Measurements from ENCODE around the gene ABLIM2.

The ABLIM2 gene

GRCh38 chr4:8135666-8136065, 22.9 kb downstream of the ABLIM2 start:
- no peak for DNase-seq

GRCh38 chr4:8133897-8134563, 24.6 kb downstream of the ABLIM2 start:
- DNase-seq, result no peak

DNA sequence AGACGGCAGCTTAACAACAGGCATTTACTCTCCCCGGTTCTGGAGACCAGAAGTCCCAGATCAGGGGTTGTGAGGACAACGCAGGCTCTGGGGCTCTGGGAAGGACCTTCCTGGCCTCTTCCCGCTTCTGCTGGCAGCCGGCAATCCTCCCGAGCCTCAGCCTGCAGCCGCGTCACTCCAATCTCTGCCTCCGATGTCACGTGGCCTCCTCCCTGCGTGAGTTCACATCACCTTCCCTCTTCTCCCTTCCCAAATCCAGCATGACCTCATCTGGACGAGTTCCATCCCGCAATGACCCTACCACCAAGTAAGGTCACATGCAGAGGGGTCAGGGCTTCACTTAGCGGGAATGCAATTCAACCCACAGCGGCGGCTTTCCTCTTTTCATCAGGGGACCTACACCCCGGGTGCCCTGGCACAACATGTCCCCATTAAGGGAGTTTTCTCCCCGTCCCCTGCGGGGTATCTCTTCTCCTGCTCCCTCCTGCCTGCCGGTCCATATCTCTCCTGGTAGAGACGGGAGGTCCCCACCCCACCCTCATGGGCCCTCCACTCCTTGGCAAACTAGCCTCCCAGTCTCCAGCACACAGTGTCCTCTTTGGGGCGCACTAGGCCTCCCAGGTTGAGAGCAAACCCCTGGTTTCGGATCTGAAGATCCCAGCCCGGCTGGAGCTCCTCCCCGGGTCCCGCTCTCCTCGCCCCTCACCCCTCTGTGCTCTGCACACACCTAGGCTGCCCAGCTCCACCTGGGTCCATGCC, 25.5 kb downstream of the ABLIM2 start:
- DNase-seq, result no peak

- DNase-seq, result no peak
These were observed 26.2 kb downstream of the ABLIM2 start for GRCh38 chr4:8132400-8132799.

DNA sequence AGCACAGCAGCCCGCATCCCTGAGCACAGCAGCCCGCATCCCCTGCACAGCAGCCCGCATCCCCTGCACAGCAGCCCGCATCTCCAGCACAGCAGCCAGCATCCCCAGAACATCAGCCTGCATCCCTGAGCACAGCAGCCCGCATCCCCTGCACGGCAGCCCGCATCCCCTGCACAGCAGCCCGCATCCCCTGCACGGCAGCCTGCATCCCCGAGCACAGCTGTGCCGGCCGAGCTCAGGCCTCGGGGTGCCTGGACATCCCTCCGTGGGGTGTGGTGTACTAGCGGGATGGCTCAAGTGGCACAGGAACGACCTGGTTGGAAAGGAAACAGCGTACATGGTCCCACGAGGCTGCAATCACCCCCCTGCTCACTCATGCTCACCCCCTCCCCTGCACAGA, 26.8 kb downstream of the ABLIM2 start:
- no peak for DNase-seq

- no peak for DNase-seq
These were observed 27.4 kb downstream of the ABLIM2 start for GRCh38 chr4:8131210-8131609.

GRCh38 chr4:8130346-8131066, 28.1 kb downstream of the ABLIM2 start:
- DNase-seq, result no peak

DNA sequence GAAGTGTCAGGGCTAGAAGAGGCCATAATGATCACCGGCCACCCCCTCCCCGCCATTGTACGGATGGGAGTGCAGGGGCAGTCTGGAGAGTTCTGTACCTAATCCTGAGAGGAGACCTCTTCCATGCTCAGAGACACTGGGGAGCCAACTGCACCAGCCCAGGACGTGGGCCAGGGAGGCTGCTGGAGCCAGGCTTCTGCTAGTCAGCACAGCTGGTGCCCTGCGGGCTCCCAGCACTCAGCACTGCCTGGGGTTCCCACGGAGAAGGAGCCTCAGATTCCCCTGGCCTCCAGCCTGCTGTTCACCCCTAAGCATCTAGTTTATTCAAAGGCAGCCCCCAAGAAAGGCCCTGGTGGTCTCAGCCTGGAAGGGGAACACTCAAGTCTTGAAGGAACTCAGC, 28.8 kb downstream of the ABLIM2 start:
- DNase-seq, result no peak

DNA sequence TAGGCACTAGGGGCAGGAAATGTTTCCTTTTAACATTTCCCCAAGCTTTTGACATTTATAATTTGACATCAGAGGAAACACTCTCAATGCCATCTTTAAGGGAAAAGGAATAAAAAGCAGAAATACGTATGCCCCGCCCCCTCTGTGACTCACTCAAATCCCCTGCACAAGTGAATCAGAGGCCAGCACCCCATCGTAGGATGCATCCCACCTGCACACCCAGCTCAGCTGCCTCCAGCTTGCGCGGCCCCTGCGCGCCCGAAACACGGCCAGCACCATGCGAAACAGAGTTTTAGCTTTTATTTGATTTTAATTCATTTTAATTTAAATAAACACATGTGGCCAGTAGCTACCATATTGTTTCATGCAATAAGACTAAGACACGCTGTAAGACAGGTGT, 29.5 kb downstream of the ABLIM2 start:
- no peak for DNase-seq

DNA sequence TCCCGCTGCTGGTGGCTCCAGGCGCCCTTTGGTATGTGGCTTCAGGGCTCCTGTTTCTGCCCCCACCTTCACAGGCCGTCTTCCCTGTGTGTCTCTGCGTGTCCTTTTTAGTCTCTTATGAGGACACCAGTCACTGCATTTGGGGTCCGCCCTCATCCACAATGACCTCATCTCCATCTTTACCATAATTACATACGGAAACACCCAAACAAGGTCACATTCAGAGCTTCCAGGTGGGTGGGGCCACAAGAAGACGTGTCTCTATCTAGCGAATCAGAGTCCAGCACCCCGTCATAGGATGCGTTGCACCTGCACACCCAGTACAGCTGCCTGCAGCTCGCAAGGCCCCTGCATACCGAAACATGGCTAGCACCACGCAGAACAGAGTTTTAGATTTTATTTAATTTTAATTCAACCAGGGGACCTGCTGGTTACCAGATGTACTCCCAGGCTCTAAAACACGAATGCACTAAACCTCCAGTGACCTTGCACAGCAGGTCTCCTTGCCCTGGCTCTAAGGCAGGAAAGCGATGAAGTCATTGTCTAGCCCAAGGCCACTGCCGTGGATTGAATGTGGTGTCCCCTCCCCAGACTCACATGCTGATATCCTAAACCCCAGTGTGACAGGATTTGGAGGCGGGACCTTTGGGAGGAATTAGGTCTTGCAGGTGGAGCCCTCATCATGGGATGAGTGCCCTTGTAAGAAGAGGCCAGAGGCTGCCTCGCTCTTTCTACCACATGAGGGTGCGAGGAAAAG, 30.3 kb downstream of the ABLIM2 start:
- no peak for DNase-seq

- no peak for DNase-seq
These were observed 31.4 kb downstream of the ABLIM2 start for GRCh38 chr4:8127051-8127826.

- DNase-seq, result no peak
These were observed 32.1 kb downstream of the ABLIM2 start for GRCh38 chr4:8126523-8126922.

GRCh38 chr4:8125526-8126056, 33.0 kb downstream of the ABLIM2 start:
- DNase-seq, result no peak

- DNase-seq, result no peak
These were observed 34.7 kb downstream of the ABLIM2 start for GRCh38 chr4:8123870-8124269.

DNA sequence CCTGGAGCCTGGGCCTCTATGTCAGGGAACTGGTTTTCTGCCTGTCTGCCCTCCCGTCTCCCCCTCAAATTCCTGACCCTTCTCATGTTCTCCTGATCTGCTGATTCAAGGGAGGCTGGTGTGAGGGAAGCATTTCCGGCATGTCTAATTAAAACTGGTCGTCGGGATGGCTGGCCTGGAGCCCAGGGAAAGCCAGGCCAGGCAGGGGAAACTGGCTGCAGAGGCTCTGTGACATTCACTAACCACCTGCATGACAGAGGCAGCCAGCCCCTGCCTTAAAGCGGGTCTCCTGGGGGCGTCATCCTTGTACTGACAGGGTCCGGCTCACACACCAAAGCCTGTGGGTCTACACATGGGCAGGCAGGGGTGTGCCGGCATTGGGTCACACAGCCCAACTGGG, 35.2 kb downstream of the ABLIM2 start:
- no peak for DNase-seq

DNA sequence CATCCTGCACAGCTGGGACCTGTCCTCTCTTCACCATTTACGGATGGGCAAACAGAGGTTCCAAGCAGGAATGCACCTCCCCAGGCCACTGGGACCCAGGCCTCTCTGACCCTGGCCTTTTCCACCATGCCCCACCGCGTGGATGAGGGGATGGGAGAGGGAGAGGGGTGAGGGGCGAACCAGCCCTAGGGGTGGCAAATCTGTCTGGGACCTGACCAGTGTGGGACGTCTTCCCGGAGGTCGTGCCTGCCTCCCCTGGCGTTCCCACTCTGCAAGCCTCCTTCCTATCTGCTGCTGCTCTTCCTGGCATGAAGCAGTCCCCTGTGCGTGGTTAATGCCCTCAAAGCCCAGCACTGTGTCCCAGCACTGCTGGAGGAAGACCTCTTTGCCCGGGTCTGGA, 35.9 kb downstream of the ABLIM2 start:
- no peak for DNase-seq

DNA sequence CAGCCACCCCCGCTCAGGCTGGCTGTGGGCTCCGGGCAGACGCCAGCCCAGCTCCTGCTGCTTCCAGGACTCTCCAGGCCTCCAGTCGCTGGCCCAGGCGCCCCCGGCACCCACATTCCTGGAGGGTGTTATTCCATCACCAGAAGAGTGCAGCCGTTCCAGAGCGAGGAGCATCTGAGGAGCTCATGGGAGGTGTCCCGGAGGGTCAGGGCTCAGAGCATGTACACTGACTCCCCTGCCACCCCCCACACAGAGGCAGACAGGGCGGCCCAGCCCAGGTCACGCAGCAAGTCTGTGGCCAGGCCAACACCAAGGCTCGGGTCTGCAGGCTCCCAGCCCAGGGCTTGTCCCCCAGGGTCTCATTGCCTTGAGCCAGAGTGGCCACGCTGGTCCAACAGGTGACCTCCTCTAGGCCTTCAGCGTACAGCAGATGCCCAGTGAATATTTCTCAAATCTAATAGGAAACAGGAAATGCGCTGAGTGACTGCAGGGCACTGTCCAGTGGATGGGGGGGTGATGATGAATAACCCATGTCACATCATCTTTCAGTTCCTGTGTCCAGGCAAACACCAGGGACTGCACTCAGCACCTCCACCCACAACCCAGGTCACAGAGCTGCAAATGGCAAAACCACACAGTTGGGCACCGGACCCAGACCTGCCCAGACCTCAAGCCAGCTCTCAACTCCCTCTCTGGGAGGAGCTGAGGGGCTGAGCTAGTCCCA, 37.2 kb downstream of the ABLIM2 start:
- DNase-seq, result no peak

- no peak for DNase-seq
These were observed 38.1 kb downstream of the ABLIM2 start for GRCh38 chr4:8120501-8120900.

DNA sequence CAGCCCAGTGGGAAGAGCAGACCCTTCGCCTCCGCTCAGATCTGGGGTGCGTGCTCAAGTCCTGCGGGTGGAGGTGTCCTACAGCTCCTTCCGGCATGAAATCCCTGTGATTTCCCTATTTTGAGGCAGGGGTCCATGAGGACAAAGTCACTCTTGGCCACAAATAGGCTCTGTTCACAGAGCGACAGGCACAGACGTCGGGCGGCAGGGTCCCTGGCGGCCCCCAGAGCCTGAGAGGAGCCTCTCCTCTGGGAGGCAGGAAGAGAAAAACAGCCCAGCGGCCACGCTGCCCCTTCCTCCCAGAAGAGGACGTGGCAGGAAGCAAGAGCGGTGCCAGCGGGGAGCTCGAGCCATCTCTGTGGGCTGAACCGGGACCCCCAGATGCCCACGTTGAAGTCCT, 38.7 kb downstream of the ABLIM2 start:
- no peak for DNase-seq

DNA sequence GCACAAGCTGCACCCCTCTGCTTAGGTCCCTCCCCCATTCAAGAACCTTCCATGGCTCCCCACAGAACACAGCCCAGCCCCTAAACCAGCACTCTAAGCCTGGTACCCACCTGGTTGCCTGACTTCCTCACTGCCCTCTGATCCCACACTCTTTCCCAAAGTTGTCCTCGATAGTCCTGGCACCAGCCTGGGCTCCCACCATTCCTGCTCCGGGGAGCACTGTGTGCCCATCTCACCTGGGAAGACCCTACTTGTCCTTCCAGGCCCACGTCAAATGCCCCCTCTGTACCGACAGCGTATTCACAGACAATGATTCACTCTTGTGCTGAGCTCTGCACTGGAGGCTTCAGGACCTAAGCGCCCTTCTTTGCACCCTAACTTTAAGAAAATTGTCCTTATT, 40.1 kb downstream of the ABLIM2 start:
- DNase-seq, result no peak

DNA sequence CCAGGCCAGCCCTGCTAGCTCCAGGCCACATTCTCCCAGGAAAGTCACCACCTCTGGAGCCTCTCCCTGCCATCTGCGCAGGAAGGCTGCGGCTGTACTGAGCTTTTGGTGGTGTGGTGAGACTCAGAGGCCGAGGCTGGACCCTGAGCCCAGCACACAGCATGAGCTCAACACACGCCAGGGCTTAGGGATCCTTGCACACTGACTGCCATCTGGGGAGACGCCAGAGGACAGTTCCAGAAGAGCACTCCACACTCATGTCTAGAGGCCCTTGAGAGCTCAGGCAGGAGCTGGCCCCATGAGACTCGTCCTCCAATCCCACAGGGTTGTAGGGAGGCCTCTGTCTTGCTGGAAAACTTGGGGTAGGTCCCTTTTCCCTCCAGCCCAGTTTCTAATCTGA, 40.6 kb downstream of the ABLIM2 start:
- DNase-seq, result no peak

- DNase-seq, result peak; percentile 38 to 85
These were observed 41.3 kb downstream of the ABLIM2 start for GRCh38 chr4:8117278-8117682.

All from NCI-H526 (cell line).